ENCODE data around the gene CARD11.

DNA sequence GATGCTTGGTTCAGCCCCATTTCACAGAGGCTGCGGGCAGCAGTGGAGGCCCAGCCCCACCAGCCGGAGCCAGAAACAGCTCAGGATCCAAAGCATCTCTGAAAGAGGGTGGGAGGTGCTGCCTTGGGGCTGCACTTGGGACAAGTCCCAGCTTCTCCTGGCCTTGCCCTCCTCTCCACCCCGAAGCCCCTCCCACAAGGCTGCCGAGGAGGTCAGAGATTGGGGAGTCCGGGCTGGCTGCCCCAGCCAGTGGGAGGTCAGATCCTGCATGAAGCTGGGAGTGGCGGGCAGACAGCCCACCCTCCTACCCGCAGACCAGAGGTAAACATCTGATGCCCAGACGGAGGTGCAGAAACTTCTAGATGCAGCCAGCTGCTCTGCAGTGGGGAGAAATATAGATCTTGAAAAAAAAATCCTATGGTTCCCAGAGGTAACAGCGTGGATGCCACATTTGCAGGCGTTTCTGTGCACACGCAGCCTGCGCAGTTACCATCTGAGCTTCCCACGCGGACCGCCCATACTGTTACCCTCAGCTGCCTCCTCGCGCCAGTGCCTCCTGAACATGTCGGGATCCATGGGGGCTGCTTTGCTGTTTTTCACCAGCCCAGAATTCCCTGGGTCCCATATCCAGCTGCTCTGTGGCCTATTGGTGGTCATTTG lies 162.7 kb downstream of the CARD11 start:
- TF ChIP-seq CTCF (IDR thresholded peaks at IDR 0.05) (no peak), POLR2A (IDR thresholded peaks at IDR 0.05) (no peak)
